AG04450 (cell line): ENCODE results near the gene EPB41. TPM values are rescaled to one million over a fixed set of nuclear protein-coding genes. Genes with fewer than 3 reads are reported as not detected.

ENCODE experiments used
- CTCF ChIA-PET: fragments of 300-600, 350-600 bp; formaldehyde crosslinking; extraction: SDS; loops from one replicate; lab custom pipeline; 2022; ENCODE audit warnings: antibody characterized with exemption, inconsistent platforms; lab: Charles Lee
- POLR2A ChIA-PET: fragments of 350-600 bp; formaldehyde crosslinking; extraction: SDS; loops from one replicate; lab custom pipeline; 2021; ENCODE audit warnings: antibody characterized with exemption, inconsistent platforms; lab: Yijun Ruan, JAX
- DNase-seq: peaks from one replicate; pipeline ENCODE4 v3.0.0-alpha.2; 2011; ENCODE audit warnings: low read depth, low spot score
- H3K27ac ChIP-seq: one replicate; pipeline ENCODE4 v1.5.1; 2012; ENCODE audit warnings: low read depth, low read length, control low read depth
- H3K27me3 ChIP-seq: one replicate; pipeline ENCODE4 v1.6.0; 2012; ENCODE audit warnings: low read length; ENCODE audit not compliant: control insufficient read depth, insufficient read depth
- H3K4me3 ChIP-seq: 2 replicates; pipeline ENCODE4 v1.5.1; 2011; ENCODE audit warnings: mild to moderate bottlenecking, low read depth, low read length, control low read depth
- H3K9me3 ChIP-seq: 2 replicates; pipeline ENCODE4 v1.5.1; 2012; ENCODE audit warnings: low read length; ENCODE audit not compliant: control insufficient read depth, insufficient read depth
- CTCF ChIP-seq: IDR thresholded peaks from 2 replicates; pipeline ENCODE4 v1.5.1; 2011; ENCODE audit warnings: low read depth, low read length, control low read depth, inconsistent platforms
- polyA plus RNA-seq: library from polyadenylated mRNA; depleted of rRNA; stranded (reverse); fragments of >200 nt; gene quantifications from 2 replicates; pipeline ENCODE4 v1.2.3, GENCODE V29; 2011

The EPB41 gene
- polyA plus RNA-seq, 1 experiment: 7.8 TPM

- POLR2A ChIA-PET: no interaction called here
- no peak for TF ChIP-seq CTCF
- Histone ChIP-seq H3K27ac (no peak overlapping the region), H3K9me3 (no peaks in the 10 kb centered on the region; the same call in 1 of the 2 replicates), H3K4me3 (peak overlapping the region; percentile 62), H3K27me3 (peaks cover 11% of the 10 kb centered on the region)
- CTCF ChIA-PET: interaction anchor here (1.0 to 11.6 kb wide), 4 partner anchors 10 to 316 kb away, joined by 3 to 712 read pairs (median 6); no protein-coding TSS in a partner anchor
- DNase-seq: peak; percentile 18
Observed at GRCh38 chr1:28886731-28887418, 27.5 kb upstream of the EPB41 start.

GRCh38 chr1:28887419-28887834 lies 26.9 kb upstream of the EPB41 start:
- ChIA-PET POLR2A (no interaction called here), CTCF (interaction anchor here (0.6 to 1.7 kb wide), 4 partner anchors 10 to 147 kb away, joined by 3 to 5 read pairs (median 4); no protein-coding TSS in a partner anchor)
- H3K27me3 ChIP-seq: peaks cover 11% of the 10 kb centered on the region
- no peak for DNase-seq
- no peak overlapping the region for H3K27ac ChIP-seq
- no peak for TF ChIP-seq CTCF
- H3K4me3 ChIP-seq: peak overlapping the region; percentile 62
- H3K9me3 ChIP-seq: no peaks in the 10 kb centered on the region; the same call in 1 of the 2 replicates

- no peak for DNase-seq
- no peaks in the 10 kb centered on the region; the same call in 1 of the 2 replicates for H3K9me3 ChIP-seq
- H3K27ac ChIP-seq: no peak overlapping the region
- H3K4me3 ChIP-seq: peak overlapping the region; percentile 62
- CTCF ChIA-PET: interaction anchor here (0.6 to 1.7 kb wide), 5 partner anchors 11 to 146 kb away, joined by 3 to 5 read pairs (median 4); no protein-coding TSS in a partner anchor
- no peak for TF ChIP-seq CTCF
- peaks cover 11% of the 10 kb centered on the region for H3K27me3 ChIP-seq
- POLR2A ChIA-PET: no interaction called here
Observed at GRCh38 chr1:28887835-28888682, 26.3 kb upstream of the EPB41 start.

GRCh38 chr1:28888915-28889314 lies 25.5 kb upstream of the EPB41 start:
- POLR2A ChIA-PET: no interaction called here
- Histone ChIP-seq H3K4me3 (no peak overlapping the region), H3K27ac (no peak overlapping the region), H3K9me3 (no peaks in the 10 kb centered on the region; the same call in 1 of the 2 replicates), H3K27me3 (peaks cover 11% of the 10 kb centered on the region)
- no peak for DNase-seq
- no peak for TF ChIP-seq CTCF
- CTCF ChIA-PET: interaction anchor here (1.1 kb wide), 1 partner anchor 146 kb away, joined by 4 read pairs; no protein-coding TSS in a partner anchor
